ENCODE measurements around the gene HRC.
A peak's percentile ranks its signal among the peaks of the same experiment; 100 is the strongest.
"Not testable (repeated sequence)": the region's sequence is repeated elsewhere in the genome, so short reads cannot be mapped to it uniquely, and the experiment has no call there.

Gene HRC

GRCh38 chr19:49160450-49161189, 5.4 kb upstream of the HRC start:
- no peak for DNase-seq

DNA sequence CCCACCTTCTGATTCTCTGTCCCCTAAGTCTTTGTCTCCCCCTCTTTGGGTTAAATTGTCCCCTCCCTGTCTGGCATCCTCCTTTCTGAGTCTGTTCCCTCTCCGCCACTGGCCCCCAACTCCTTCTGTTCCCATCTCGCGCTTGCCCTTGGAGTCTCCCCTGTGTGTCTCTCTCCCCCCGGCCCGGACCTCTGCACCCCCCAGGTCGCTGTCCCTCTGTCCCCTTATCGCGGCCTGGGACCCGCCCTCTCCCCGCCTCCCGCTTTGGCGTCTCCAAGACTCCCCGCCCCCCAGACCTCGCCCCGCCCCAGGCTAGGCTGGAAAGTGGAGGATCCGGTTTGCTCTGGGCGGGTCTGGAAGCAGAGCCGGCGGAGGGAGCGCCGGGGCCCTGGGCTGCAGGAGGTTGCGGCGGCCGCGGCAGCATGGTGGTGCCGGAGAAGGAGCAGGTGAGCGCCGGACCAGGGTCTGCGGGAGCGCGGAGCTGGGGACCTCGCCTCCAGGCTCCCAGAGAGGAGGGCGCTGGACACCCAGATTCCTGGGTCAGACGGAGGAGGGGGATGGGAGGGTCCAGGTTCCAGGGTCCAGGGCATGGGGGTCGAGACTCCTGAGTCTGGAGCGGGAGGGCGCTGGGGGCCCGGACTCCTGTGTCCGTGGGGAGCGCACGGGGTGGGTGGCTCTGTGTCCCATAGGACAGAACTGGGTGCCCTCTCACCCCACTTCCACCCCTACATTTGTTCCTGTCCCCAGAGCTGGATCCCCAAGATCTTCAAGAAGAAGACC, 2.4 kb upstream of the HRC start, which contains the start of gene TRPM4:
Gene TRPM4 (plus strand): TSS at position 348 of the 780 bp plus-strand sequence. CDS start 75 bp downstream, at position 423.
- DNase-seq, result no peak

DNA sequence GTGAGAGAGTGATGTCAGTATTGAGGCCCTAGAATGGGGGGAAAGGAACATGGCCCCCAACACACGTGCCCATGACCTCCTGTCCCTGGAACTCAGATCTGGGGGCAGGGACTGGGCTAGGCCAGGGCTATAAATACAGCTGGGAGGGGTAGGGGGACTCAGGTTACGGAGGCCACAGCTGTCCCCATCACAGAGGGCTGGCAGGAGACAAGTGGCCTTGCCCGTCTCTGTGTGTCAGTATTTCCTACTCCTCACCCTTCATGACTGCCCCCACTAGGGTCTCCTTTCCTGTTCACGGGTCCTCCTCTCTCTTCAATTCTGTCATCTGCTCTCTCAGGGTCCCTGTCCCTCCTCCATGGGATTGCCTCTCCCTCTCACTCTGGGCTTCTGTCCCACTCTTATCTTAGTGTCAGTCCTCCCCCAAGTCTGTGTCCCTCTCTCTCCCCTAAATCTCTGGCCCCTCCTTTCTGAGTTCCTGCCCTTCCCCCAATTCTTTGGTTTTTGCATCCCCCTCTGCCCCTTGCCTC, 687 bp upstream of the HRC start:
- no peak for DNase-seq

DNA sequence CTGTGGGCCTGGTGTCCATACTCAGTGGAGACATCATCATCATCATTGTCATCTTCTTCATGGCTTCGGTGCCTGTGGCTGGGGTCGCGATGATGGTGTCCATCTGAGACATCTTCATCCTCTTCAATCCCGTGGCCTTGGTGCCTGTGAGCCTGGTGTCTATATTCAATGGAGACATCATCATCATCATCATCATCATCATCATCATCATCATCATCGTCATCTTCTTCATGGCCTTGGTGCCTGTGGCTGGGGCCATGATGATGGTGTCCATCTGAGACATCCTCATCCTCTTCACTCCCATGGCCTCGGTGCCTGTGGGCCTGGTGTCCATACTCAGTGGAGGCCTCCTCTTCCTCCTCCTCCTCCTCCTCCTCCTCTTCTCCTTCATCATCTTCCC, 917 bp downstream of the HRC start:
- DNase-seq, result no peak

- DNase-seq, result no peak
Measured at GRCh38 chr19:49153167-49153809, 1.9 kb downstream of the HRC start.

GRCh38 chr19:49152119-49152550, 3.1 kb downstream of the HRC start:
- DNase-seq, result no peak

GRCh38 chr19:49151267-49152118, 3.7 kb downstream of the HRC start:
- peak; percentile 63 for DNase-seq

DNA sequence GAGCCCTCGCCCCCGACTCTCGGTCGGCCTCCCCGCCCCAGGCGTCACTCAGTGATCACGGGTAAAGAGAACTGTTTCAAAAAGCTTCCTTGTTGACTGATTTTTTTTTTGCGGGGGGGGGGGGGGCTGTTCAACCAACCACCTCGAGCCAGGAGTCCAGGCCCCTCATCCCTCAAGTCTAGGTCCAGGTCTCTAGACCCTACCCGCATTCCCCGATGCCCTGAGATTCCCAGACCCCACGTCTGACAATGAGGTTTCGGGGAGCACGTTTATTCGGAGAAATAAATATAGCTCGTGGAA, 4.3 kb downstream of the HRC start:
- no peak for DNase-seq

- peak; percentile 75 for DNase-seq
Measured at GRCh38 chr19:49150106-49150943, 4.9 kb downstream of the HRC start.

- DNase-seq, result peak; percentile 14
Measured at GRCh38 chr19:49149652-49150105, 5.5 kb downstream of the HRC start.

GRCh38 chr19:49148784-49149651, 6.2 kb downstream of the HRC start:
- peak; percentile 77 for DNase-seq

- no peak for DNase-seq
Measured at GRCh38 chr19:49148044-49148682, 7.0 kb downstream of the HRC start.

DNA sequence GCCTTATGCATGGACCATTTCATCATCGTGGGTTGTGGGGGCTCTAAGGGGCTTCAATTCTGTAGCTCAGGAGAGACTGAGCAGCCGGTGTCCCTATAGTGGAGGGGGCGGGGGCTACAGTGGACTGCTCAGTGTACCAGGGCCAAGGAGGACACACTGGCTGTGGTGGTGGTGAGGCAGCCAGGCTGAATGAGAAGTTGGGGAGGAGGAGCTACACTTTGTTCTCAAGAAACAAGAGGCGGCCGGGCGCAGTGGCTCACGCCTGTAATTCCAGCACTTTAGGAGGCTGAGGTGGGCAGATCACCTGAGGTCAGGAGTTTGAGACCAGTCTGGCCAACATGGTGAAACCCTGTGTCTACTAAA, 8.8 kb downstream of the HRC start:
- DNase-seq, result not testable (repeated sequence)

GRCh38 chr19:49145573-49146407, 9.4 kb downstream of the HRC start:
- peak; percentile 11 for DNase-seq

DNA sequence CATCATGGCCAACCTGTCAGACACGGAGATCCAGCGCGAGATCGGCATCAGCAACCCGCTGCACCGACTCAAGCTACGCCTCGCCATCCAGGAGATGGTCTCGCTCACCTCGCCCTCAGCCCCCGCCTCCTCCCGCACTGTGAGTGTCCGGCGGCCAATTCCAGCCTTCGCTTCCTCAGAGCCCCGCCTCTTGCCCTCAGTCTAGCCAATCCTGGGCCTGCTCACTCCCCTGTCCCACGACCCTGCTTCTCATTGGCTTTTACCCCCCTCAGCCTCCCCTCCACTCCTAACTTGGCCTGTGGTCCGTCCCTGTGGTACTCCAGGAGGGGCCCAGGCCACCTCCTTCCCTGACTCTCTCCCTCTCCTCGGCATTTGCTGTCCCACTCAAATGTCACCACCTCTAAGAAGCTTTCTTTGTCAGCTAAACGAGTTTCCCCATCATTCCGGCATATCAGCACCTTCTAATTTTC, 12.3 kb downstream of the HRC start:
- DNase-seq, result no peak

DNA sequence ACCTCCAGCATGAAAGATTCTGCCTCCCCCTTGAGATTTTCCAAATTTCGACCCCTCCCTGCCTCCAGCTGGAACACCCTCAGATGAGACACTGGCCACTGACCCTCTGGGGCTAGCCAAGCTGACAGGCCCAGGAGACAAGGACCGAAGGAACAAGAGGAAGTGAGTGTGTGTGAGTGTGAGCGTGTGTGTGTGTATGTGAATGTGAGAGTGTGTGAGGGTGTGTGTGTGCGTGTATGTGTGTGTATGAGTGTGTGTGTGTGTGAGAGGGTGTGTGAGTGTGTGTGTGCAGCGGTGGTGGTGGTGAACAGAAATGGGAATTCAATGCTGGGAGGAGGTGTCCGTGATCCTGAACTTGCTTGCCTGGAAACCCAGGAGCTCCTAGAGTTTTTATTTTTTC, 13.8 kb downstream of the HRC start:
- DNase-seq, result no peak

- no peak for DNase-seq
Measured at GRCh38 chr19:49140951-49141350, 14.2 kb downstream of the HRC start.

DNA sequence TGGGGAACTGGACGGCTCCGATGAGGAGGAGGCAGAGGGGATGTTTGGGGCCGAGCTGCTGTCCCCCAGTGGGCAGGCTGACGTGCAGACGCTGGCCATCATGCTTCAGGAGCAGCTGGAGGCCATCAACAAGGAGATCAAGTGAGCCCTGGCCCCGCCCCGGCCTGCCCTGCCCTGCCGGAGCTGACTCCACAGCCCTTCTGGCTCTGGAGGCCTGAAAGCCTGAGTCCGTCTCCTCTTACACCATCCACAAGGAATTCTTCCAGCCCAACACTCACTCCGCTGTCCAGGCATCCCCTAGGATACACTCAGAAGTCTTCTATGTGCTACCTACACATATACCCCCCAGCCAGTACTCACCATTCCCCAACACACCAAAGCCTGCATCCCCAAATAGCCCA, 18.4 kb downstream of the HRC start:
- no peak for DNase-seq

DNA sequence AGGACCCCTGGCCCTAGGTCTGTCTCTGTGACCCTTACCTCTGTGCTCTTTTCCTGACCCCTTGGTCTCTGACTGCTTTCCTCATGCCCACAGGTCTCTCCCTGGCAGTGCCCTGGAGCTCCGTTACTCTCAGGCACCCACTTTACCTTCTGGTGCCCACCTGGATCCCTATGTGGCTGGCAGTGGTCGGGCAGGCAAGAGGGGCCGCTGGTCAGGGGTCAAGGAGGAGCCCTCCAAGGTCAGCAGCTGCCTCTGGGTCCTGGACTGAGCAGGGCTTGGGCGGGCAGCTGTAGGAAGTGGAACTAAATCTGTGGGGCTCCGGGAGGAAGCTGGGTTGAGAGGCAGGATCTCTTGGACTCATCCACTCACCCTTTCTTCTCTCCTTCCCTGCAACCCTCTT, 19.5 kb downstream of the HRC start:
- no peak for DNase-seq

Measured in GF-D8 (cell line).